PFSK-1 (cell line): ENCODE measurements around the gene SHFL.

ENCODE experiments used
- FOXP2 ChIP-seq: optimal IDR thresholded peaks from 2 replicates; pipeline ENCODE3; 2011; ENCODE audit warnings: borderline replicate concordance, control low read depth, inconsistent platforms; ENCODE audit not compliant: insufficient read depth; ENCODE audit errors: extremely low read length, extremely low read depth
- POLR2AphosphoS5 ChIP-seq: IDR thresholded peaks from 2 replicates; pipeline ENCODE4 v1.6.1; 2012; ENCODE audit warnings: low read depth, mild to moderate bottlenecking, control low read depth, low read length, moderate library complexity
- SIN3A ChIP-seq: IDR thresholded peaks from 2 replicates; pipeline ENCODE4 v1.6.1; 2012; ENCODE audit warnings: mild to moderate bottlenecking, low read length, moderate library complexity, borderline replicate concordance; ENCODE audit not compliant: insufficient read depth
- TAF1 ChIP-seq: IDR thresholded peaks from 2 replicates; pipeline ENCODE4 v1.6.1; 2012; ENCODE audit warnings: low read length, control low read depth, borderline replicate concordance; ENCODE audit not compliant: insufficient read depth
- TF ChIP-seq, protein P1 (sequence below), 2 experiments: IDR thresholded peaks; 2 replicates each; pipeline versions ENCODE4 v1.6.1 to v1.8.0; 2011 to 2012; ENCODE audit warnings: low read depth in 2 of 2, low read length in 2 of 2, control low read depth in 1 of 2, inconsistent platforms in 1 of 2, mild to moderate bottlenecking in 1 of 2, moderate library complexity in 1 of 2; ENCODE audit not compliant: insufficient read depth in 1 of 2

SHFL gene

DNA sequence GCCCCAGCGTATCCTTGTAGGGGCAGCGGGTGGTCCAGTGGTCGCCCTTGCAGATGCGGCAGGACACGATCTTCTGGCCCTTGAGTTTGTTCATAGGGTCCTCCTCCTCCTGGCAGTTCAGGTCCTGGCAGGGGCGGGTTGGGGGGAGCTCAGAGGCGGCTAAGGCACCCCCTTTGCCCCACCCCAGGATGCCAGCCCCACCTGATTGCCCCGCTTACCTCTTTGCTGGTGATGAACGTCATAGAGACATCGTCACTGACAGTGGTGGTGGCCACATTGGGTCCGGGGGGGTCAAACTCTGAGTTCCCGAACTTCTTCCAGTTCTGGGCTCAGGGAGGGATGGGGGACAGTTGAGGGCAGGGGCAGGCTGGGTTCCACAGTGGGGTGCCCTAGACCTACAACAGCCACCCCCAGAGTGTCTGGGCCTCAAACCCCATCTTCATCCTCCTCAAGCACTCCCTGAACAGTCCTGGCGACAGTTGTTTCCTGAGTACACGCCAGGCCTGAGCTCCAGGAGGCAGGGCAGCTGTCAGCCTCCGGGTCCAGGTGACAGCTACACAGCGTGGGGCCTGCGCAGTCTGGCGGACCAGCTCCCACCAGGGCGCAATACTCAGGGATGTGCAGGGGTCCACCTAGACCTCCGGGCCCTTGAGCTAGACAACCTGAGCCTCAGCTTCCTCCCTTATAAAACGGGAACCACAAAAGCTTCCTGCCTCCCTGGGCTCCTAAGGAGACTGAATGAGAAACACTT is 30.9 kb downstream of the SHFL start:
- TF ChIP-seq POLR2AphosphoS5 (no peak), FOXP2 (no peak), SIN3A (no peak), TAF1 (no peak)
- TF ChIP-seq, protein P1, sequence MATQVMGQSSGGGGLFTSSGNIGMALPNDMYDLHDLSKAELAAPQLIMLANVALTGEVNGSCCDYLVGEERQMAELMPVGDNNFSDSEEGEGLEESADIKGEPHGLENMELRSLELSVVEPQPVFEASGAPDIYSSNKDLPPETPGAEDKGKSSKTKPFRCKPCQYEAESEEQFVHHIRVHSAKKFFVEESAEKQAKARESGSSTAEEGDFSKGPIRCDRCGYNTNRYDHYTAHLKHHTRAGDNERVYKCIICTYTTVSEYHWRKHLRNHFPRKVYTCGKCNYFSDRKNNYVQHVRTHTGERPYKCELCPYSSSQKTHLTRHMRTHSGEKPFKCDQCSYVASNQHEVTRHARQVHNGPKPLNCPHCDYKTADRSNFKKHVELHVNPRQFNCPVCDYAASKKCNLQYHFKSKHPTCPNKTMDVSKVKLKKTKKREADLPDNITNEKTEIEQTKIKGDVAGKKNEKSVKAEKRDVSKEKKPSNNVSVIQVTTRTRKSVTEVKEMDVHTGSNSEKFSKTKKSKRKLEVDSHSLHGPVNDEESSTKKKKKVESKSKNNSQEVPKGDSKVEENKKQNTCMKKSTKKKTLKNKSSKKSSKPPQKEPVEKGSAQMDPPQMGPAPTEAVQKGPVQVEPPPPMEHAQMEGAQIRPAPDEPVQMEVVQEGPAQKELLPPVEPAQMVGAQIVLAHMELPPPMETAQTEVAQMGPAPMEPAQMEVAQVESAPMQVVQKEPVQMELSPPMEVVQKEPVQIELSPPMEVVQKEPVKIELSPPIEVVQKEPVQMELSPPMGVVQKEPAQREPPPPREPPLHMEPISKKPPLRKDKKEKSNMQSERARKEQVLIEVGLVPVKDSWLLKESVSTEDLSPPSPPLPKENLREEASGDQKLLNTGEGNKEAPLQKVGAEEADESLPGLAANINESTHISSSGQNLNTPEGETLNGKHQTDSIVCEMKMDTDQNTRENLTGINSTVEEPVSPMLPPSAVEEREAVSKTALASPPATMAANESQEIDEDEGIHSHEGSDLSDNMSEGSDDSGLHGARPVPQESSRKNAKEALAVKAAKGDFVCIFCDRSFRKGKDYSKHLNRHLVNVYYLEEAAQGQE (IDR thresholded peaks at IDR 0.05; ENCODE audit: insufficient read depth in 1 of 2, low read depth in 2 of 2, low read length in 2 of 2) = no peak

GRCh38 chr19:10118960-10119359 is 32.8 kb downstream of the SHFL start:
- TF ChIP-seq TAF1 = no peak
- no peak for TF ChIP-seq POLR2AphosphoS5
- TF ChIP-seq, protein P1 (IDR thresholded peaks at IDR 0.05; ENCODE audit: insufficient read depth in 1 of 2, low read depth in 2 of 2, low read length in 2 of 2) = no peak
- no peak for TF ChIP-seq SIN3A
- no peak for TF ChIP-seq FOXP2

DNA sequence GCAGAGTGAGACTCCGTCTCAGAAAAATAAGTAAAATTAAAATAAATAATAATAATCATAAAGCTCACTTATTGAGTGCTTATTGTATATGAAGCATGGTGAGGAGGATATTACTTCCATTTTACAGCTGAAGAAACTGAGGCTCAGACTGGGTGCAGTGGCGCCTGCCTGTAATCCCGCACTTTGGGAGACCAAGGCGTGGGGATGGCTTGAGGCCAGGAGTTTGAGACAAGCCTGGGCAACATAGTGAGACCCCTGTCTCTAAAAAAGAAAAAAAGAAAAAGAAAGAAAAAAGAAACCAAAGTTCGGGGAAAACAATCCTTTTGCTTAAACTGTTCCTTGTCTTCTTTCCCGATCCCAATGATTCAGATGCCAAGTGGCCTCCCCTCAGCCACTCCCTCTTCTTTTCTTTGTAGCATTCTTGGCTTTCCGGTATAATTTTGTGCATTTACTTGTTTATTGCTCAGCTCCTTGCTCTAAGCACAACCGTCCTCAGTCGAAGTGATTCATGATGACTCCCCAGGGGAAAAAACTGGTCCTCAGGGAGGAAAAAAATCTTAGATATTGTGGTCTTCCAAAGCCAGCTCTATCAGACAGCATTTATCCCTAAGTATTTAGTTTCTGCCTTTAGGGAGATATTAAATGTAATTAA is 34.5 kb downstream of the SHFL start:
- TF ChIP-seq TAF1 (no peak), FOXP2 (no peak), SIN3A (no peak), POLR2AphosphoS5 (no peak)
- TF ChIP-seq, protein P1 (IDR thresholded peaks at IDR 0.05; ENCODE audit: insufficient read depth in 1 of 2, low read depth in 2 of 2, low read length in 2 of 2) = no peak

DNA sequence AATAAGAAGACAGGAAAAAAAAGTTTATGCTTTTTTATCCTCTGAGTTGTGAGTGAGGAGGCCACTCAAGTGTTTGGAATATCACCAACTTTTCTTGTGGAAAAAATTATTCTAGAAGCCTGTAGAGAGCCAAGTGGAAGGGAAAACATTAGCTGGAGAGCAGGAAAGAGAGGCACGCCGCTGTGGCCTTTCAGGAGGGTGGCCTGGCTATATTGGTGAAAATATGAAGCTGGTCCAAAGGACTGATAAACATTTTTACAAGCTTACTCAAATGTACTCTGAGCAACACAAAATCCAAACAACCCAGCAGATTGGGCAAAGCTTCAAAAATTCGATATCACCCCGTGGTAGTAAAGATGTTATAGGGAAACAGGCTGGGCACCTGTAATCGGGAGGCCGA is 35.9 kb downstream of the SHFL start:
- TF ChIP-seq, protein P1 (IDR thresholded peaks at IDR 0.05; ENCODE audit: insufficient read depth in 1 of 2, low read depth in 2 of 2, low read length in 2 of 2) = no peak
- no peak for TF ChIP-seq SIN3A
- TF ChIP-seq TAF1 = no peak
- no peak for TF ChIP-seq FOXP2
- TF ChIP-seq POLR2AphosphoS5 = no peak
